Measurements from ENCODE around the gene METTL22. TPM values are rescaled to one million over a fixed set of nuclear protein-coding genes. Genes with fewer than 3 reads are reported as not detected.
A peak's percentile ranks its signal among the peaks of the same experiment; 100 is the strongest.

METTL22 gene
- total RNA-seq, 1 donor from 2014 or later, result 15.5 TPM

DNA sequence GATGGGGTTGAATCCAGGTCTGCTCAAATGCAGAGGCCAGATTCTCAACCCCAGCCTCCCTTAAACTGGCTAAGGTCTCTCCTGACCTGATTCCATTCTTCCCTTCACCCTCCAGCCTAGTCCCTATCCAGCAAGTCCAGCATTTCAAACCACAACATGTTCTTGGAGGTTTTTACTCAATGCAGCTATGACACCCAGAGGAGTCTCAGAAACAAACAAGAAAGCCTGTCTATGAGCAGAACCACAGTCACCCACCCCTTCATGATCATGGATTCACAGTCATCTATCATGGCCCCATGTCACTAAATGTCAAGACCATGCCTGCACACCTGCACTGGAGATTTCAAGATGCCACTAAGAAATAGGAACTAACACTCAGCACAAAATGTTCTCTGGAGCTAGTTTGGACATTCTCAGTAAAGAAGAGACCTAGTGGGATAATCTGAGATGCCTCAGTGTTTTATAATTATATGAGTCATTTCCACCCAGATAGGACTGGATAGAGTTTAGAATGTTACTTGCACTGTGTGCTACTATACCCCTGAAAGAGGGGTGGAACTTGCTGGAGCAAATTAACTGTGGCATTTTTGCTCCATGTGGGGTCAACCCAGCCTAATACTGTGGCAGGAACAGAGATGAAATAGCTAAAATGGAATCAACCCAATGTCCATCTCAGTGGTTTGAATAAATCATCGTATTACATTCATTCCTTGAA, 9.5 kb upstream of the METTL22 start:
- no peak for DNase-seq (ENCODE audit: low read depth)
- H3K4me3 ChIP-seq (ENCODE audit: low read depth, low read length), result no peak overlapping the region
- TF ChIP-seq, protein P1, sequence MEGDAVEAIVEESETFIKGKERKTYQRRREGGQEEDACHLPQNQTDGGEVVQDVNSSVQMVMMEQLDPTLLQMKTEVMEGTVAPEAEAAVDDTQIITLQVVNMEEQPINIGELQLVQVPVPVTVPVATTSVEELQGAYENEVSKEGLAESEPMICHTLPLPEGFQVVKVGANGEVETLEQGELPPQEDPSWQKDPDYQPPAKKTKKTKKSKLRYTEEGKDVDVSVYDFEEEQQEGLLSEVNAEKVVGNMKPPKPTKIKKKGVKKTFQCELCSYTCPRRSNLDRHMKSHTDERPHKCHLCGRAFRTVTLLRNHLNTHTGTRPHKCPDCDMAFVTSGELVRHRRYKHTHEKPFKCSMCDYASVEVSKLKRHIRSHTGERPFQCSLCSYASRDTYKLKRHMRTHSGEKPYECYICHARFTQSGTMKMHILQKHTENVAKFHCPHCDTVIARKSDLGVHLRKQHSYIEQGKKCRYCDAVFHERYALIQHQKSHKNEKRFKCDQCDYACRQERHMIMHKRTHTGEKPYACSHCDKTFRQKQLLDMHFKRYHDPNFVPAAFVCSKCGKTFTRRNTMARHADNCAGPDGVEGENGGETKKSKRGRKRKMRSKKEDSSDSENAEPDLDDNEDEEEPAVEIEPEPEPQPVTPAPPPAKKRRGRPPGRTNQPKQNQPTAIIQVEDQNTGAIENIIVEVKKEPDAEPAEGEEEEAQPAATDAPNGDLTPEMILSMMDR (conservative IDR thresholded peaks at IDR 0.05; ENCODE audit: low read depth, low read length), result no peak

DNA sequence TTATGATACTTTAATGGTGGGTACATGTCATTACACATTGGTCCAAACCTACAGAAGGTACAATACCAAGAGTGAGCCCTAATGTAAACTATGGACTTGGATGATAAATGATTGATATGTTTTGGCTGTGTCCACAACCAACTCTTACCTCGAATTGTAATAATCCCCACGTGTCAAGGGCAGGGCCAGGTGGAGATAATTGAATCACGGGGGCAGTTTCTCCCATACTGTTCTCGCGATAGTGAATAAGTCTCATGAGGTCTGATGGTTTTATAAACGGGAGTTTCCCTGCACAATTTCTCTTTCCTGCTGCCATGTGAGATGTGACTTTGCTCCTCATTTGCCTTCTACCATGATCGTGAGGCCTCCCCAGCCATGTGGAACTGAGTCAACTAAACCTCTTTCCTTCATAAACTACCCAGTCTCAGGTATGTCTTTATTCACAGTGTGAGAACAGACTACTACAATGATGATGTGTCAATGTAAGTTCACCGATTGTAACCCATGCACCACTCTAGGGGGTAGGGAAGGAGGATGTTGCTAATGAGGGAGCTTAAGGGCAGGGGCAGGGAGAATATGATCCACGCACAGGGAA, 7.0 kb upstream of the METTL22 start:
- no peak for DNase-seq (ENCODE audit: low read depth)
- H3K4me3 ChIP-seq (ENCODE audit: low read depth, low read length), result no peak overlapping the region
- TF ChIP-seq, protein P1 (conservative IDR thresholded peaks at IDR 0.05; ENCODE audit: low read depth, low read length), result no peak

DNA sequence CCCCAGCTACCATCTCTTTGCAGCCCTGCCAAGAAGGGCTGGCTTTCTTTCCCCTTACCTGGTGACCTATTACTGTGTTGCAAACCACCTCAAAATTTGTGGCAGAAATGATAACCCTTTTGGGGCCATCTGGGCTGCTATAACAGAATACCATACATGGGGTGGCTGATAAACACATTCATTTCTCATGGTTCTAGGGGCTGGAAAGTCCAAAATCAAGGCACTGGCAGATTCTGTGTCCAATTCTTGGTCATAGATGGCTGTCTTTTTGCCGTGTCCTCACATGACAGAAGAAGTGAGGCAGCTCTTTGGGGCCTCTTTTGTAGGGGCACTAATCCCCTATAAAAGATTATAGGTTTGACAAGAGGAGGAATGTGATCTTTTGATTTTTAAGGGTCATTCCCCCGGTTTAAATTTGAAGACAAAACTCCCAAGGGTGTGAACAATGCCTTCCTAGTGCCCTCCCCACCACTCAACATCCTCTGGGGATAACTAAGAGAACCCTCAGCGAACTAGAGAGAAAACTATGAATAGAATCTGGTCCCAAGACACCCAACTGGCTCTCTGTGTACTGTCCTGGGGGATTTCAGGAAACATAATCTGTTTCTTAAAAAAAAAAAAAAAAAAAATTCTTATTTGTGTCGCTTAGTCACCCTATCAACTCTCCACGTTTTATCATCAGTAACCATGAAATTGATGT, 1.7 kb upstream of the METTL22 start:
- TF ChIP-seq, protein P1 (conservative IDR thresholded peaks at IDR 0.05; ENCODE audit: low read depth, low read length), result no peak
- DNase-seq (ENCODE audit: low read depth), result no peak
- no peak overlapping the region for H3K4me3 ChIP-seq (ENCODE audit: low read depth, low read length)

DNA sequence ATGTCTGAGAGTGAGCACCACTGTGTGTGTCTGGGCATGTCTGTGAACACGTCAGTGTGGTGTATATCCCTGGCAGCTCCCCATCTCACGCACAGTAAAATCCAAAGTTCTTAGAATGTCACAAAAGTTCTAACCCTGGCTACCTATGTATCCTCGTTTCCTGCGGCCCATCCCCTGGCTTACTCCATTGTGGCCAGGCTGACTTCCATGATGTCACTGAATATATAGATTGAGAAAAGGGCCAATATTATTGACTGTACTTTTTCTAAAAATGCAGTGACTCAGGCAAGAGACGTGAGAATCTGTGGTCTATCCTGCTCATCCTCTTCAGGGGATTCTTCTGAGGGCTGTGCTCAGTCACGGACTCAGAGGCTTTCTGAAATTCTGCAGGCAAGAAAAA, 963 bp upstream of the METTL22 start:
- TF ChIP-seq, protein P1 (conservative IDR thresholded peaks at IDR 0.05; ENCODE audit: low read depth, low read length), result no peak
- no peak for DNase-seq (ENCODE audit: low read depth)
- H3K4me3 ChIP-seq (ENCODE audit: low read depth, low read length), result no peak overlapping the region

DNA sequence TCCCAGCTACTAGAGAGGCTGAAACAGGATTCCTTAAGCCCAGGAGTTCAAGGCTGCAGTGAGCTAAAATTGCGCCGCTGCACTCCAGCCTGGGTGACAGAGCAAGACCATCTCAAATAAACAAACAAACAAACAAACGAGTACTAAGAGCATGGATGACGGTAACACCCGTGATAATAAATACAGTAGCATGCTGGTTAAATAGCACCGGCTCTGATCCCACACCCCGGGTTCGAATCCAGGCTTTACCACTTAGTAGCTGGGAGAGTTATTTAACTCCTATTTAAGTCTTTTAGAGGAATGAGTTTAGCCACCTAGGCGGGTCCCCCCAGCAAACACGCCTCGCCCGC, 301 bp upstream of the METTL22 start:
- DNase-seq (ENCODE audit: low read depth), result no peak
- H3K4me3 ChIP-seq (ENCODE audit: low read depth, low read length), result peak overlapping the region; percentile 94
- TF ChIP-seq, protein P1 (conservative IDR thresholded peaks at IDR 0.05; ENCODE audit: low read depth, low read length), result no peak

DNA sequence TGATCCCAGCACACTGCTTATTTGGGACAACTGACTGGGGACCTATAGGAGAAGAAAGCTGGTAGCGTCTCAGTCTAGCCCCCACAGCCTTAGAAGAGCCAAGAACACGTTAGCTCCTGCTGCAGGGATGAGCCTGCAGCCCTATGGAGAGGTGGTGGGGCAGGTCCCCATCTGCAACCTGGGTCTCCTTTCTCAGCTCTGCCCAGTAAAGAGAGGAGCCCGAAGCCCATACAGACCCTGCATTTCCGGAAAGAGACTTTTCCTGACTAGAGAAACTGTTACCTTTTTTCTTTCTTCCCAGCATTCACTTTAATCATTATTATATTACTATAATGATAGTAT, 788 bp downstream of the METTL22 start:
- TF ChIP-seq, protein P1 (conservative IDR thresholded peaks at IDR 0.05; ENCODE audit: low read depth, low read length), result no peak
- peak overlapping the region; percentile 94 for H3K4me3 ChIP-seq (ENCODE audit: low read depth, low read length)
- DNase-seq (ENCODE audit: low read depth), result no peak

Data from epithelial cell of proximal tubule (primary cell).